Tibial nerve (tissue), 3 donors: ENCODE measurements around the gene CDC42EP5.

ENCODE experiments used
- CTCF ChIP-seq, 5 experiments: fragments of 200-600 bp in 3 of 5; fragments of 450-650 bp in 2 of 5; sonication (generic) in 3 of 5; IDR thresholded peaks; one replicate each; pipeline ENCODE4 v1.5.1; 2016 to 2019; ENCODE audit warnings: antibody characterized with exemption in 5 of 5, mild to moderate bottlenecking in 3 of 5, moderate library complexity in 2 of 5
- POLR2A ChIP-seq, 2 donors: fragments of 450-650 bp; IDR thresholded peaks; one replicate each; pipeline ENCODE4 v1.6.1; 2017; ENCODE audit warnings: antibody characterized with exemption in 2 of 2, mild to moderate bottlenecking in 2 of 2, moderate library complexity in 2 of 2

GRCh38 chr19:54448774-54449700 lies 24.1 kb downstream of the CDC42EP5 start, which contains the start of gene LENG8:
- TF ChIP-seq CTCF (IDR thresholded peaks at IDR 0.05) (peak in 2 of 5 experiments; percentile 47 to 48), POLR2A (IDR thresholded peaks at IDR 0.05) (peak; percentile 86 to 97)
